ENCODE results near the gene SDE2. TPM values are rescaled to one million over a fixed set of nuclear protein-coding genes. Genes with fewer than 3 reads are reported as not detected.

SDE2 gene
- total and polyA plus RNA-seq, 10 of the 15 experiments (the other 5 are each of a cell fraction or from before 2014, with no cell fraction given) = 2.7 to 19.4 (median 12.6) TPM

GRCh38 chr1:226034482-226034881 lies 35.3 kb upstream of the SDE2 start:
- DNase-seq (ENCODE audit: low read depth, low spot score) (no peak), ATAC-seq (no peak), FAIRE-seq (no peak)
- in situ Hi-C loops (cut with MboI) = no loop called here
- intact Hi-C loops (cut with micrococcal nuclease; ENCODE audit: unreplicated experiment) = no loop called here
- 98% methylated on average over 6 of the region's 6 CpGs for WGBS (ENCODE audit: insufficient coverage, insufficient replicate concordance, low lambda C conversion rate, missing lambda C conversion rate)
- ChIA-PET CTCF (interaction anchor here (1.8 kb wide), 1 partner anchor 30 kb away, joined by 7 read pairs; no protein-coding TSS in a partner anchor), POLR2A (interaction anchor here (0.5 to 1.7 kb wide), 2 partner anchors 20 to 48 kb away, joined by 3 read pairs; no protein-coding TSS in a partner anchor), RAD21 (ENCODE audit: unreplicated experiment) (no interaction called here), SMC1A (ENCODE audit: uncharacterized antibody, unreplicated experiment) (interaction anchor here (0.7 to 1.5 kb wide), 2 partner anchors 20 to 22 kb away, joined by 3 to 5 read pairs; no protein-coding TSS in a partner anchor)
- no peak overlapping the region for H3K4me2 ChIP-seq (ENCODE audit: control insufficient read depth, insufficient read depth)
- H2AFZ ChIP-seq (ENCODE audit: control insufficient read depth, low read depth, low read length) = no peak overlapping the region
- no peak overlapping the region for H3K4me3 ChIP-seq
- no peaks in the 10 kb centered on the region for H3K79me2 ChIP-seq (ENCODE audit: control insufficient read depth, insufficient read depth, low read length)
- H3K4me1 ChIP-seq (ENCODE audit: control insufficient read depth, insufficient read depth, low read length) = peaks cover 13% of the 10 kb centered on the region
- no peak overlapping the region for H3K9ac ChIP-seq (ENCODE audit: control insufficient read depth, insufficient read depth, low read length)
- H3K27me3 ChIP-seq (replicated peaks in 1 of 2; ENCODE audit: control insufficient read depth in 2 of 2, insufficient read depth in 2 of 2, low read length in 1 of 2) = no peaks in the 10 kb centered on the region
- H3K27ac ChIP-seq (ENCODE audit: control insufficient read depth, insufficient read depth) = no peak overlapping the region
- H3K9me3 ChIP-seq (replicated peaks; ENCODE audit: control insufficient read depth, insufficient read depth, low read length) = no peaks in the 10 kb centered on the region
- no peaks in the 10 kb centered on the region for H3K36me3 ChIP-seq (ENCODE audit: control insufficient read depth in 2 of 2, insufficient read depth in 2 of 2, low read length in 1 of 2)
- H4K20me1 ChIP-seq (ENCODE audit: control insufficient read depth, insufficient read depth) = no peaks in the 10 kb centered on the region
- TF ChIP-seq, protein P1, sequence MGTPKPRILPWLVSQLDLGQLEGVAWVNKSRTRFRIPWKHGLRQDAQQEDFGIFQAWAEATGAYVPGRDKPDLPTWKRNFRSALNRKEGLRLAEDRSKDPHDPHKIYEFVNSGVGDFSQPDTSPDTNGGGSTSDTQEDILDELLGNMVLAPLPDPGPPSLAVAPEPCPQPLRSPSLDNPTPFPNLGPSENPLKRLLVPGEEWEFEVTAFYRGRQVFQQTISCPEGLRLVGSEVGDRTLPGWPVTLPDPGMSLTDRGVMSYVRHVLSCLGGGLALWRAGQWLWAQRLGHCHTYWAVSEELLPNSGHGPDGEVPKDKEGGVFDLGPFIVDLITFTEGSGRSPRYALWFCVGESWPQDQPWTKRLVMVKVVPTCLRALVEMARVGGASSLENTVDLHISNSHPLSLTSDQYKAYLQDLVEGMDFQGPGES (IDR thresholded peaks at IDR 0.05) = no peak
- TF ChIP-seq ELK1 (IDR thresholded peaks at IDR 0.05; ENCODE audit: low read depth, low read length) = no peak
- TF ChIP-seq SUZ12 (IDR thresholded peaks at IDR 0.05; ENCODE audit: unreplicated experiment) = no peak
- no TSS peak for BruUV-seq (replicated peaks)

GRCh38 chr1:226033991-226034390 lies 34.8 kb upstream of the SDE2 start:
- H4K20me1 ChIP-seq (ENCODE audit: control insufficient read depth, insufficient read depth) = no peaks in the 10 kb centered on the region
- H3K27me3 ChIP-seq (replicated peaks in 1 of 2; ENCODE audit: control insufficient read depth in 2 of 2, insufficient read depth in 2 of 2, low read length in 1 of 2) = no peaks in the 10 kb centered on the region
- TF ChIP-seq RAD51 (IDR thresholded peaks at IDR 0.05) (no peak), CBFB (IDR thresholded peaks at IDR 0.05; ENCODE audit: low read depth) (no peak), FOXM1 (IDR thresholded peaks at IDR 0.05; ENCODE audit: low read depth, low read length) (no peak), IKZF2 (IDR thresholded peaks at IDR 0.05) (no peak)
- no peak overlapping the region for H3K4me3 ChIP-seq
- H3K36me3 ChIP-seq (ENCODE audit: control insufficient read depth in 2 of 2, insufficient read depth in 2 of 2, low read length in 1 of 2) = no peaks in the 10 kb centered on the region
- no peak overlapping the region for H3K4me2 ChIP-seq (ENCODE audit: control insufficient read depth, insufficient read depth)
- SMC1A ChIA-PET (ENCODE audit: uncharacterized antibody, unreplicated experiment) = interaction anchor here (0.7 to 1.5 kb wide), 2 partner anchors 20 to 22 kb away, joined by 3 to 5 read pairs; no protein-coding TSS in a partner anchor
- H3K9ac ChIP-seq (ENCODE audit: control insufficient read depth, insufficient read depth, low read length) = no peak overlapping the region
- POLR2A ChIA-PET = interaction anchor here (0.7 kb wide), 1 partner anchor 152 kb away, joined by 15 read pairs; the partner anchor contains the start of gene TMEM63A
- in situ Hi-C loops (cut with MboI) = no loop called here
- no peaks in the 10 kb centered on the region for H3K79me2 ChIP-seq (ENCODE audit: control insufficient read depth, insufficient read depth, low read length)
- BruUV-seq (replicated peaks) = no TSS peak
- CTCF ChIA-PET = interaction anchor here (1.8 kb wide), 1 partner anchor 31 kb away, joined by 7 read pairs; no protein-coding TSS in a partner anchor
- no peak for DNase-seq (ENCODE audit: low read depth, low spot score)
- ATAC-seq = no peak
- H3K27ac ChIP-seq (ENCODE audit: control insufficient read depth, insufficient read depth) = no peak overlapping the region
- H3K9me3 ChIP-seq (replicated peaks; ENCODE audit: control insufficient read depth, insufficient read depth, low read length) = no peaks in the 10 kb centered on the region
- intact Hi-C loops (cut with micrococcal nuclease; ENCODE audit: unreplicated experiment) = no loop called here
- RAD21 ChIA-PET (ENCODE audit: unreplicated experiment) = no interaction called here
- peaks cover 18% of the 10 kb centered on the region for H3K4me1 ChIP-seq (ENCODE audit: control insufficient read depth, insufficient read depth, low read length)
- H2AFZ ChIP-seq (ENCODE audit: control insufficient read depth, low read depth, low read length) = no peak overlapping the region
- no peak for FAIRE-seq
